ENCODE measurements around the gene LILRB5.
"Not testable (repeated sequence)": the region's sequence is repeated elsewhere in the genome, so short reads cannot be mapped to it uniquely, and the experiment has no call there.

The LILRB5 gene

DNA sequence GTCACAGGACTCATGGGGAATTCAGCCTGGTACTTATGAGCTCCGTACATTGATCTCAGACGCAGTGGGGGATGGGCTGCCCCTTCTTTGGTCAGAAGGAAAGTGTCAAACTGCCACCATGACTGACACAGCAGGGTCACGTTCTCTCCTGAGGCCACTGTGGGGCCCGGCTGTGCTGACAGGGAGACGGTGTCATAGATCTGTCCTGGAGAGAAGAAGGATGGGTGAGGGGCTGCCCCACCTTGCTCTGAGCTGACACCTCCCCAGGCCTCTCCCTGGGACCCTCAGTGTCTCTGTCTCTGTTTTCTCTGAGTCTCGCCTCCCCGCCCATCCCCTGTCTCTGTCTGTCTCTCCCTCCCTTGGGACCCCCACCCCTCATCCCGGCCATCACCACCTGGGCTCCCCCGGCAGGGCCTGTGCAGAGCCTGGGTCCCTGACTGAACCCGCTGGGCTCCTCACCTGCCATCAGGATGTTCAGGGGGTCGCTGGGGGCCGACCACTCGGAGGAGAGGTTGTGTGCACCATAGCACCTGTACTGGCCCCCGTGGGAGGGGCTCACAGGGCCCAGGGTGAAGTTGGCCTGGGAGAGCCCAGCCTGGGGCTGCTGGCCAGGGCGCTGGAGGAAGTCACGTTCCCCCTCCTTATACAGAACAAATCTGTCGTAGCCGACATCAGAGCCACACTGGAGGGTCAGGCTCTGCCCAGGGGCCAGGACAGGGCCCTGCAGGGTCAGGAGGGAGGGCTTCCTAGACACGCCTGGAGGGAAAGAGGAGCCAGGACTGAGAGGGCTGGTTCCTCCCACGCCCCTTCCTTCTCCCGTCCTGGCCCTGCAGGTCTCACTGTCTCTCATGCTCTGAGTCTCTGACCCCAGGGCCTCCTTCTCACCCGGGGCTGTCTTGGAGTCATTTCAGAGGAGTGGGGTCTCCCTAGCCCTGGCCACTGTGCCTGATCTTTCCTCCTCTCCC lies 16.4 kb downstream of the LILRB5 start:
- DNase-seq = not testable (repeated sequence)

DNA sequence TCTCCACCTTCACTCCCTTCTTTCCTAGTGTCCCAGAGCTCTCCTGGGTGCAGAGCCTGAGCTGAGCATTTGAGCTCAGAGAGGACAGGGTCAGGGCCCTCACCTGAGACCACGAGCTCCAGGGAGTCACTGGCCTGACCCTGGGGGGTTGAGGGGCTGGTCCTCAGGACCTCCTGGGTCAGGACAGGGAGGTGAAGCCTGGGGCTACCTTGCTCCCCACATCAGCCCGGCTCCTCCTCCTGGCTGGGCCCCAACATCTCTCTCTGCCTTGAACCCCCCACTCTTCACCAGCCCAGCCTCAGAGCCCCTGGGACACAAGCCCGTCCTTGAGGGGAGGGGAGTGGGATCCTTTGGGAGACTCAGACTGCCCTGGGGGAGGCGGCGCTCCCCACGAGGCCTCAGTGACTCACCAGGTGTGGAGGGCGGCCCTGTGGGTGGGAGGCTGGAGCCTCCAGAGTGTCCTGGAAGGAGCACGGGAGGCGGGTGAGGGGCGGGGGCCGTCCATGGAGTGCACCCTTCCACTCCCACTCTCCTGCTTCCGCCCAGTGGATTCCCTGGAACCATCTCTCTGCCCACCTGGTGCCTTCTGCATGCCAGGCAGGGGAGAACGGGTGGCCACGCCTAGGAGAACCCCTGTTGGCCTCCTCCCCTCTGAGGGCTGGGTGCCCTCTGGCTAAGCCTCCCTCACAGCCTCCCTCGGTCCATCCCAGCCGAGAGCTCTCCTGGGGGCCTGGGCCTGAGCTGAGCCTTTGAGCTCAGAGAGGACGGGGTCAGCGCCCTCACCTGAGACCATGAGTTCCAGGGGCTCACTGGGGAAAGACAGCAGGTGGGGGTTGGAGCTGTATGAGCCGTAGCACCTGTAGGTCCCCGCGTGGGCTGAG lies 17.3 kb downstream of the LILRB5 start:
- DNase-seq = not testable (repeated sequence)

DNA sequence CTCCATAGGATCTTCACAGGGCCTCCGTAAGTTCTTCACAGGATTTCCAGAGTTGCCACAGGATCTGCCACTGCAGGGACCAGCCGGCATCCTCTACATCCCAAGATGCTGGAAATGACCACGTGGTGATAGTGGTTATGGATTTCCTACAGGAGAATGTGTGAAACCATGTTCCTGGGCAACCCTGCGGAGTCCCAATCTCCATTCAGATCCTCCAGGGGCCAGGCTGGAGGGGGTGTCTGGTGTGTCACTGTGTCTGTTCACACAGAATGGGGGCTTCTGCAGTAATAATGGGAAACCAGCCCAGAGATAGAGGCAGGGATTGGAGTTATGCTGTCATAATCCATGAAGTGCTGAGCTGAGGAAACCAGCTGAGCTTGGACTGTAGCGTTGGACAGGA lies 23.1 kb downstream of the LILRB5 start:
- DNase-seq = no peak

DNA sequence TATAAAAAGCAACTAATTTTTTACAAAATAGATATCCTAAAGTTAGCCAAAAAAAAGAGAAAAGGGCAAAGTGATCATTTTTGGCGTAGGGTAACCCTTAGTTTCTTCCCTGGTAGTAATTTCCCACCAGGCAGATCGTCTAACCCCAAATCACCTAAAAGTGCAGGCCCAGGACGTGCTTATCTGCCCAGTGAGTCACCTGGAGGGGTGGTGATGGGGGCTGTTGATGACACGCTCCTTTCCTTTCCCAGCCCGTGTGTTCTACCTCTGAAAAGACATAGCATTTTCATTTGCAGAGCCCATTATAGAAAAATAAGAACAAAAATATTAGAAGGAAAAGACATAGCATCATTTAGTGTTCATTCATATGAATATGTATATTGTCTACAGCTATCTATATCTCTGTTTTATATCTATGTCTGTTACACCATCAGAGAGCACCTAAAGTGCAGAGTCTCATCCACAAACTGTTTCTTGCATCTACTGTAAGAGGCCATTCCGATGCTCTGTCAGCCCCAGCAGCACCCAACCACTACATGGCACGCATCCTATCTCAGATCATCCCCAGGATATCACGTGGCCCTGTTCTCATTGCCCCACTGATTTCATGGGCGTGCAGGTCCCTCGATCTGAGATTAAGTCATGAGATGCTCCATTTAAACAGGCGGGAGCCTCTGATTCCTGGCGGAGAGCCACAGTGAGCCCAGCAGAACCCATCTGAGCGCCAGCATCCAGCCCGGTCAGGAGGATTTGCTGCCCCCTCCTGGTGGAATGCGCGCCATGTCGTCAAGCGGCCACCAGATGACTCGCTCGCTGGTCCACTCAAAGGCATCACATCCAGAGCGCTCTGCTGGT lies 25.8 kb downstream of the LILRB5 start:
- DNase-seq = peak; percentile 42

DNA sequence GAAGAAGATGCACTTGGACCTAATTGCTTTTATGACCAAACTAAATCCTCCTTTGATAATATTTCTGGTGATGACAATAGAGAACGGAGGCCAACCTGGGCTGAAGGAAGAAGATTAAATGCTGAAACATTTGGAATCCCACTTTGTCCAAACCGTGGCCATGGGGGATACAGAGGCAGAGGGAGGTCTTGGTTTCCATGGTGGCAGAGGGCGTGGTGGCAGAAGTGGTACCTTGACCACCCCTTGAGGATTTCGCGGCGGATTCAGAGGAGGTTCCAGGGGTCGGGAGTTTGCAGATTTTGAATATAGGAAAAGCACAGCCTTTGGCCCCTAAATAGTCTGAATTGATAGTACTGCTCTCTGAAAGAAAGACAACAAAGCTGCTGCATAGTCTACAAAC lies 27.0 kb downstream of the LILRB5 start:
- DNase-seq = no peak

DNA sequence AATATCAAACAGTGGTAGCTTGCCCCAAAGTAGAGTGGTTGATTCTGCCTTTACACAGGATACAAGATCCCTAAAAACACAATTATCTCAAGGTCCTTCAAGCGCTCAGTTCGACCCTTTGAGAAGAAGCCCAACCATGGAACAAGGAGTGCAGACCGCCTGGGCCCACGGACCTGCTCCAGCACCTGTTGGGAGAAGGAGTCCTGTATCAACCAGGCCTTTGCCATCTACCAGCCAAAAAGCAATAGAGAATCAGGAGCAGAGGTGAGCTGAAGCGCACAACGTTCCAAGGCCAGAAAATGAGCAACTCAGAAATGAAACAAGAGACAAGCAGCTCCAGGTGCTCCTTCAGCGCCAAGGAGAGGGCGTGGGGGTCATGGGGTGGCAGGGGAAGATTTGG lies 27.9 kb downstream of the LILRB5 start:
- no peak for DNase-seq

DNA sequence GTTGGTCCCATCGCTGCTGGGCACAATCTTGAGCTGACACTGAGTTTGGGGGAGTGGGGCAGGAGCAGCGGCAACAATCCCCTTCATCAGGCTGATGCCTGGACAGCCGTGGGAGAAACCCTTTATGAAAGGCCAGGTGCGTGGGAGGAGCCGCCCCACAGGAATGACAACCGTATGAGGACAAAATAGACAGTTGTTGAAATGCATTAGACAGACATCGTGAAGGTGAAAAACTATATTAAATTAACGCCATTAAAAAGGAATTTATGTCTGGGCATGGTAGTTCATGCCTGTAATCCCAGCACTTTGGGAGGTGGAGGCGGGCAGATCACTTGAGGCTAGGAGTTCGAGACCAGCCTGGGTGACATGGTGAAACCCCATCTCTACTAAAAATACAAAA lies 32.5 kb downstream of the LILRB5 start:
- DNase-seq = not testable (repeated sequence)

DNA sequence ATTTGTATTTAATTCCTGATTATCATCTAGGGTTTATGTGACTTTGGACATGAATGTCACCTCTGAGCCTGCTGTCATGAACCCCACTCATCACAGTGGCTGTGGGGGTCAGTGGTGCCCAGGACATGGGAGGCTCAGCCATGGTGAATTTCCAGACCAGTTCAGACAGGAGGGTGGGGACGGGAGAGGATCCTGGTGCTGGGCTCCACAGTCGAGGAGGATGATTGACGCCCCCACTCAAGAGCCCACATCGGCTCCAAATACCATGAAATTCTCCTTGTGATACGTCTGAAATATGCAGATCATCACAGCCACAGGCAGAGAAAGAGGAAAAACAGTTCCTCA lies 33.2 kb downstream of the LILRB5 start:
- DNase-seq = not testable (repeated sequence)

DNA sequence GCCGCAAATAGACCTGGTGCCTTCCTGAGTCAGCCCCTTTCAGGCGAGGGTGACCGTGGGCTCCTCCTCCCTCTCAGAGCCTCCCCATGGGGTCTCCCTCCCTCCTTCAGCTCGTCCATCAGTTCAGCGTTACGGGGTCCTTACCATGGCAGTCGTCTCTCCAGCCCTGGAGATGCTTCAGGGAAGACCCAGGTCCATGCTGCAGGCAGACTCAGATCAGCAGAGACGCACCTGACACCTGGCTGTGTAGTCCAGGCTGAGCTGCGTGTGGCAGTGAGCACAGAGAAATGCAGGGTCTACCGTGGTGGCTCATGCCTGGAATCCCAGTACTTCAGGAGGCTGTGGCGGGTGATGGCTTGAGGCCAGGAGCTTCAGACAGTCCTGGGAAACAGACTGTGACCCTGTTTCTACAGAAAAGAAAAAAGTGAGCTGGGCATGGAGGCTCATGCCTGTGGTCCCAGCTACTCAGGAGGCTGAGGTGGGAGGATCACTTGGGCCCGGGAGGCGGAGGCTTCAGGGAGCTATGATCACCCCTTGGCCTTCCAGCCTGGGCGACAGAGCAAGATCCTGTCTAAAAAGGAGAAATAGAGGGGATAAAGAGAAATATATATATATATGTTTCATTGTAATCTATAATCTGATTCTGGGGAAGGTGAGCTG lies 33.7 kb downstream of the LILRB5 start:
- not testable (repeated sequence) for DNase-seq

DNA sequence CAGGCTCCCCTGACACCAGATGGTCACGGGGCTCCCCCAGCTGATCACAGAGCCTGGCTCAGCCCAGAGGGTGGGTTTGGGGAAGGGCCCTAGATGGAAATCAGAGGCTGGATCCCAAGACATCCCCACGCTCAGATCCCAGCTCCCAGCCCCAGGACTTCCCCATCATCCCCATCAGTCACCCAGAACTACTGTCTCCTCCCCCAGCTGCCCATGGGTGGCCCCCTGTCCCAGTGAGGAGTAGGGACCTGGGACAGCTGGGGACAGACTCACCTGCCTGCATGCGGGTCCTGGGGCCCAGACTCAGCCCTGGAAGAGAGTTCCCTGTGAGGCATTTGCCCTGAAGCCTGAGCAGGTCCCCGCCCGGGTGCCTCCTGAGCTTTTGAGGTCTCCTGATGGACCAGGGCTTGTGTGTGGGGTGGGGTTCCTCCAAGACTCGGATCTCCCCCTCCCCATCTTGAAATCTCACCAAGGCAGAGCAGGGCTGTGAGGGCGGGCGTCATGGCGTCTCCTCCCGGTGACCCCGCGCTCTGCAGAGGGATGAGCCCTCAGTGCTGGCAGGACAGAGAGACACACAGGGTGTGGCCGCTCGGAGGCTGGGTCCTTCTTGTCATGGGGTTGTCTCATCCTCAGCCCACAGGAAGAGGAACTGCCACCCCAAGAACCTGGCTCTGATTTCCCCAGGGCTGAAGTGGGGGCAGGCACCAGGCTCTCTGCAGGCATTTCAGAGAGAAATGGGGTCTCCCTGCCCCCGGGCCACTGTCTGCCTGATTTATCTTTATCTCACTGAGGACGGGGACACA lies 34.4 kb downstream of the LILRB5 start, which contains the start of gene LILRB3:
LILRB3 (minus strand) TSS at position 534 of the 803 bp plus-strand sequence; CDS start at position 503, 31 bp downstream.
- not testable (repeated sequence) for DNase-seq

DNA sequence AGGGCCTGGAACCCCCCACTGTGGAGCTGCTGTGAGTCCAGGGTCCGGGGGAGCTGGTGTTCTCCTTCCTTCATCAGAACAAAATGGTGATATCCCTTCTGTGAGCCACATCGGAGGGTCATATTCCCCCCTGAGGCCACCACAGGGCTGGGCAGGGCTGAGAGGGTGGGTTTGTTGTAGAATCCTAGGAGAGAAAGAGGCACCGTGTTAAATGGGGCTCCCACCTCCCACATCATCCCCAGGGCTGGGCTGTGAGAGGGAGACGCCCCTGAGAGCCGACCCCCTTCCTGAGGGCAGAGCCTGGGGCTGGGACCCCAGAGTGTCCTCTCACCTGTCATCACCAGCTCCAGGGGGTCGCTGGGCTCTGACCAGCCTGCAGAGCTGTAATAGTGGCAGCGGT lies 35.1 kb downstream of the LILRB5 start:
- DNase-seq = not testable (repeated sequence)

DNA sequence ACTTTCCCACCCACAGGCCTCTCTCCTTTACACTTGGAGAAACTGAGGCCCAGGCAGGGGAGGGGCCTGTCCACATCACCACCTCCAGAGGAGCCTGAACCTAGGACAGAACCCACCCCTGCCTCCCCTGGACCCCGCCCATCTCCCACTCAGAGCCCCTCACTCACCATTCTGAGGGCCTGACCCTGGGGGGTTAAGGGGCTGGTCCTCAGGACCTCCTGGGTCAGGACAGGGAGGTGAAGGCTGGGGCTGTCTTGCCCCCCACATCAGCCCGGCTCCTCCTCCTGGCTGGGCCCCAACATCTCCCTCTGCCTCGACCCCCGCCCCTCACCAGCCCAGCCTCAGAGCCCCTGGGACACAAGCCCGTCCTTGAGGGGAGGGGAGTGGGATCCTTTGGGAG lies 37.4 kb downstream of the LILRB5 start:
- DNase-seq = not testable (repeated sequence)

DNA sequence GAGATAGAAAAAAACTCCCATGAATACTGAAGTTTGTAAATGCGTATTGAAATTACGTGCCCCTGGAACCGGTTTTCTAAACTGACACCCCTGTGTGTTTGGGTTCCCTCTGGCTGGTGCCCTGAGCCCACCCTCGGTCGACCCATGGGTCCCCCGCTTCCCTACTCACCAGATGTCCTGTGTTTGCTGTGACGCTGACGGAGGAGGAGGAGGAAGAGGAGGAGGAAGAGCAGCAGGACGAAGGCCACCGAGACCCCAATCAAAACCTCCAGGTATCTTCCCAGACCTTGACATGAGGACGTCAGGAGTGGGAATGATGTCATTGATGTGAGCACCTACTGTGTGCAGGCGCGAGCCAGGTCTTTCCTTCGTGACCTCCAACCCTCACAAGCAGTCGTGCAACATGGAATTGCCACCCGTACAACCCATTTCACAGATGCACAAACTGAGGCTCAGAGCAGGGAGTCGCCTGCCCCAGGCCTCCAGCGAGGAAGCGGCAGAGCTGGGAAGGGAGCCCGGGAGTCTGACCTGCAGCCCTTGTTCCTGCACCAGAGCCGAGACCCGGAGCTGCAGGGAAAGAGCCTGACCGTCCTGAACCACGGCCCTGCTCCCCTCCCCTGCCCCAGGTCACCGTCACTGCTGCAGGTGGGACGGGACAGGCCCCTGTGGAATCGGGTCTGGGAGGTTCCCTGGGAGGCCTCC lies 38.0 kb downstream of the LILRB5 start:
- DNase-seq = no peak

DNA sequence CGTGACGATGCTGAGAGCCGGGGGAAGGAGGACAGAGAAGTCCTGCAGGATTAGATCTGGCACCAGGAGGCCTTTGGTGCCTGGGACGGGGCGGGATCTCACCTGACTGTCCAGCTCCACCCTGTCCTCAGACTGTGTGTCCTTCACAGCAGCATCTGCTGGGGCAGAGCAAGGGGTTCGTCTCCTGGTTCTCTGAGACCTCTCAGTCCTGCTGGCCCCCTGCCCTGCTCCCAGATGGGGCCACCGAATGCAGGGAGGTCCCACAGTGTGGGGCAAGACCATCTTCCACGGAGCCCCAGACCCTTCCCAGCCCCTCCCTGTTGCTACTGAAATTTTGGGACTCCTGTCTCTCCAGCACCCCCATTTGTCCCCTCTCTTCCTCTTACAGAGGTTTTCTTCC lies 38.8 kb downstream of the LILRB5 start:
- DNase-seq = no peak

DNA sequence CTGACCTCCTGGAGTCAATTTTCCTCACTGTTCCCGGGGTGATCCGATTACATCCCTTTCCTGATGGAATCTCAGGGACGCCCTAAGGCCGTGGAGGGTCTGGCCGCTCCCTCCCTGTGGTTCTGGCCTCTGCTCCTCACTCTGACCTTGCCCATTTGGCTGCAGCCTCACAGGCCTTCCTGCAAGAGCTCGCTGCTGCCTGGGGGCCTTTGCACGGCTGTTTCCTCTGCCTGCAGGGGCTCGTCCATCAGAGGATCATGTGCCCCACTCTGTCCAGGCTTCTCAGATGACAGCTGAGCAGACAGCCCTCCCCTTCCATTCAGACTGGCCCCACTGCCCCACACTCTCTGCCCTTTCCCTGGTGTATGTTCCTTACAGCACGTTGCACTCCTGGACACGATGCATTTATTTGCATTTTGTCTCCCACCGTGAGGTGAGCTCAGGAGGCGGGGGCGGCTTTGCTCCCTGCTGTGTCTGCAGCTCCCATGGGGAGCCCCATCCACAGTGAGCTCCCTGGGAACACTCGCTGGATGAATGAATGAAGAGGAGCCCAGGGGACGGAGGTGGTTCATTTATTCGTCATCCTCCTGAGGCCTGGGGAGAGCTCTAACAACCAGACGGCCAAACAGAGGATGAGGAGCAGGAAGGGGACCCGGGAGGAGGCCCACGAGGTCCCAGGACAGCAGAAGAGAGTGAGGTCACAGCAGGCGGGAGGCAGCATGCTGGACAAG lies 39.4 kb downstream of the LILRB5 start:
- DNase-seq = not testable (repeated sequence)

DNA sequence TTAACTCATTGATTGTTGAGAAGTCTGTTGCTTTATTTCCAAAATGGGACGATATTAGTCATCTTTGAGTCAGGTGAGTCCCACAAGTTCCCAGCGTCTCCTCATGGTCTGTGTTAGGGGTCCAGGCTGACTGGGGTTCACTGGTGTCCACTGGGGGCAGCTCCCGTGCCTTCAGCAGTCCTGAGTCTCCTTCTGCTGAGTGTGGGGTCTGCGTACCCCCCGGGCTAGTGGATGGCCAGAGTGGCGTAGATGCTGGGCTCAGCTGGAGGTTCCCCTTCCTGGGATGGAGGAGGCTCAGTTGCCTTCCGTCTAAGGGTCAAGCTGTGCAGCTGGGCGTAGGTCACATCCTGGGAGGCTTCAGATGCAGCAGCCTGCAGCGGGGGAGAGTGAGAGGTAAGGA lies 40.2 kb downstream of the LILRB5 start:
- no peak for DNase-seq

DNA sequence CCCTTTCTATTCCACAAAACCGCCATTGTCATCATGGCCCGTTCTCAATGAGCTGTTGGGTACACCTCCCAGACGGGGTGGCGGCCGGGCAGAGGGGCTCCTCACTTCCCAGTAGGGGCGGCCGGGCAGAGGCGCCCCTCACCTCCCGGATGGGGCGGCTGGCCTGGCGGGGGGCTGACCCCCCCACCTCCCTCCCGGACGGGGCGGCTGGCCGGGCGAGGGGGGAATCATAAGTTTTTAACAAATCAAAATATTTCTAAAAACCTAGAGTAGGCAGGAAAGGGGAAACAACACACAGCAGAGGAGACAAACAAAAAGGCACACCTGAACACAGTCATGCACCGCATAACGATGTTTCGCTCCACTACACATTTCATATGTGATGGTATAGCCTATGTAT lies 42.3 kb downstream of the LILRB5 start:
- DNase-seq = not testable (repeated sequence)

DNA sequence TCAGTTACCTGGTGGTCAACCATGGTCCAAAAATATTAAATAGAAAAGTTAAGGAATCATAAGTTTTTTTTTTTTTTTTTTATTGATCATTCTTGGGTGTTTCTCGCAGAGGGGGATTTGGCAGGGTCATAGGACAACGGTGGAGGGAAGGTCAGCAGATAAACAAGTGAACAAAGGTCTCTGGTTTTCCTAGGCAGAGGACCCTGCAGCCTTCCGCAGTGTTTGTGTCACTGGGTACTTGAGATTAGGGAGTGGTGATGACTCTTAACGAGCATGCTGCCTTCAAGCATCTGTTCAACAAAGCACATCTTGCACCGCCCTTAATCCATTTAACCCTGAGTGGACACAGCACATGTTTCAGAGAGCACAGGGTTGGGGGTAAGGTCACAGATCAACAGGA lies 42.9 kb downstream of the LILRB5 start:
- DNase-seq = not testable (repeated sequence)

DNA sequence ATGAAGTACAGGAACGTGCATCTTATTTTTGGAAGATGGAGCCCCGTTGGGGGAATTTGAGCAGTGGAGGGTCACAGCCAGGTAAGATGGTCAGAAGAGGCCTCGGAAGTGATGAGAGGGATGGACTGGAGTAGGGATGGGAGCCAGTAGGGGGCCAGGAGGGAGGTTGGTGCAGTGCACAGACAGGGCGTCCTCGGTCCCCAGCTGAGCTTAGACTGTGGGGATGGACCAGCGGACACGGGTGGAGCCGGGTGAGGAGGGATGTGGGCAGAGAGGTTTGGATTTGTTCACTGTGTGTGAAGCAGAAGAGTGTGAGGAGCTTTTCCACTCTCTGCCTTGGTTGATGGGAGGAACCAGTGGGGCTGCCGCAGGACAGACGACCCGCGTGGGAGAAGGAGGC lies 45.8 kb downstream of the LILRB5 start:
- no peak for DNase-seq

Data from NK-92 treated with Interleukin-12 subunit alpha and Interleukin-12 subunit beta, amount 100 ng/mL, for 24 hours (cell line).